GM19372 (cell line): ENCODE data around the gene TMX2.

Experiments
- ATAC-seq: cut with Tn5 transposase; IDR thresholded peaks from one replicate; pipeline ENCODE4 v1.9.1; 2021; ENCODE audit warnings: mild to moderate bottlenecking, low read depth, moderate library complexity; ENCODE audit not compliant: unreplicated experiment

The TMX2 gene

GRCh38 chr11:57762235-57762861 is 50.0 kb downstream of the TMX2 start:
- no peak for ATAC-seq

- ATAC-seq = no peak
Measured at GRCh38 chr11:57763568-57763967, 51.2 kb downstream of the TMX2 start.

GRCh38 chr11:57764021-57764420 is 51.6 kb downstream of the TMX2 start:
- ATAC-seq = no peak

- no peak for ATAC-seq
Measured at GRCh38 chr11:57764566-57764965, 52.2 kb downstream of the TMX2 start.

- ATAC-seq = no peak
Measured at GRCh38 chr11:57764972-57765371, 52.6 kb downstream of the TMX2 start.

- no peak for ATAC-seq
Measured at GRCh38 chr11:57770793-57771192, 58.4 kb downstream of the TMX2 start.

- ATAC-seq = no peak
Measured at GRCh38 chr11:57771365-57771764, 59.0 kb downstream of the TMX2 start.

- ATAC-seq = no peak
Measured at GRCh38 chr11:57772562-57772961, 60.2 kb downstream of the TMX2 start.

- no peak for ATAC-seq
Measured at GRCh38 chr11:57773026-57773598, 60.7 kb downstream of the TMX2 start.

- no peak for ATAC-seq
Measured at GRCh38 chr11:57775491-57775890, 63.1 kb downstream of the TMX2 start.

- no peak for ATAC-seq
Measured at GRCh38 chr11:57776031-57776521, 63.7 kb downstream of the TMX2 start.

- ATAC-seq = no peak
Measured at GRCh38 chr11:57776577-57777210, 64.3 kb downstream of the TMX2 start.

- no peak for ATAC-seq
Measured at GRCh38 chr11:57777969-57778317, 65.5 kb downstream of the TMX2 start.

GRCh38 chr11:57778318-57779037 is 66.1 kb downstream of the TMX2 start:
- ATAC-seq = no peak

- no peak for ATAC-seq
Measured at GRCh38 chr11:57779276-57779675, 66.9 kb downstream of the TMX2 start.

GRCh38 chr11:57781529-57781943 is 69.1 kb downstream of the TMX2 start:
- ATAC-seq = no peak

GRCh38 chr11:57785072-57785471 is 72.7 kb downstream of the TMX2 start:
- no peak for ATAC-seq

- ATAC-seq = no peak
Measured at GRCh38 chr11:57786436-57786835, 74.0 kb downstream of the TMX2 start.

GRCh38 chr11:57787006-57787604 is 74.7 kb downstream of the TMX2 start:
- ATAC-seq = no peak

GRCh38 chr11:57787920-57788702 is 75.7 kb downstream of the TMX2 start:
- ATAC-seq = no peak
